Mononuclear cell (primary cell): ENCODE results near the gene CETP. TPM values are rescaled to one million over a fixed set of nuclear protein-coding genes. Genes with fewer than 3 reads are reported as not detected.
"Not testable (repeated sequence)": the region's sequence is repeated elsewhere in the genome, so short reads cannot be mapped to it uniquely, and the experiment has no call there.

ENCODE experiments used
- H3K27me3 ChIP-seq: 2 replicates; pipeline ENCODE4 v1.6.0; 2011; ENCODE audit warnings: low read length, control low read depth; ENCODE audit not compliant: insufficient read depth
- H3K4me1 ChIP-seq: 2 replicates; pipeline ENCODE4 v1.5.1; 2011; ENCODE audit warnings: mild to moderate bottlenecking, low read length, control low read depth; ENCODE audit not compliant: insufficient read depth
- H3K4me3 ChIP-seq: 2 replicates; pipeline ENCODE4 v1.5.1; 2011; ENCODE audit warnings: mild to moderate bottlenecking, low read length, moderate library complexity
- H3K9me3 ChIP-seq: 2 replicates; pipeline ENCODE4 v1.5.1; 2011; ENCODE audit warnings: low read depth, mild to moderate bottlenecking, control low read depth, low read length
- total RNA-seq: library from RNA; depleted of rRNA; stranded (reverse); fragments of >200 nt; gene quantifications from one replicate; pipeline ENCODE4 v1.2.3, GENCODE V29; 2012

Gene CETP
- total RNA-seq, 1 donor: 0.52 TPM

GRCh38 chr16:56964243-56965148 lies 2.7 kb downstream of the CETP start:
- peaks cover 48% of the 10 kb centered on the region for H3K4me1 ChIP-seq
- H3K9me3 ChIP-seq: no peaks in the 10 kb centered on the region
- H3K27me3 ChIP-seq: no peaks in the 10 kb centered on the region
- H3K4me3 ChIP-seq: no peak overlapping the region

GRCh38 chr16:56965149-56966092 lies 3.7 kb downstream of the CETP start:
- no peaks in the 10 kb centered on the region for H3K27me3 ChIP-seq
- H3K4me1 ChIP-seq: peaks cover 47% of the 10 kb centered on the region
- H3K4me3 ChIP-seq: no peak overlapping the region
- no peaks in the 10 kb centered on the region for H3K9me3 ChIP-seq

- H3K9me3 ChIP-seq: no peaks in the 10 kb centered on the region
- no peak overlapping the region for H3K4me3 ChIP-seq
- H3K4me1 ChIP-seq: peaks cover 47% of the 10 kb centered on the region
- no peaks in the 10 kb centered on the region for H3K27me3 ChIP-seq
Observed at GRCh38 chr16:56966093-56966475, 4.3 kb downstream of the CETP start.

GRCh38 chr16:56967733-56968132 lies 6.0 kb downstream of the CETP start:
- H3K4me1 ChIP-seq: peaks cover 41% of the 10 kb centered on the region
- H3K27me3 ChIP-seq: no peaks in the 10 kb centered on the region
- no peak overlapping the region for H3K4me3 ChIP-seq
- no peaks in the 10 kb centered on the region for H3K9me3 ChIP-seq

GRCh38 chr16:56969769-56970168 lies 8.0 kb downstream of the CETP start:
- H3K27me3 ChIP-seq: no peaks in the 10 kb centered on the region
- H3K9me3 ChIP-seq: no peaks in the 10 kb centered on the region
- H3K4me3 ChIP-seq: no peak overlapping the region
- peaks cover 52% of the 10 kb centered on the region for H3K4me1 ChIP-seq

- Histone ChIP-seq H3K27me3 (no peaks in the 10 kb centered on the region), H3K9me3 (no peaks in the 10 kb centered on the region), H3K4me1 (peaks cover 51% of the 10 kb centered on the region), H3K4me3 (no peak overlapping the region)
Observed at GRCh38 chr16:56970934-56971767, 9.4 kb downstream of the CETP start.

GRCh38 chr16:56971768-56972043 lies 10.0 kb downstream of the CETP start:
- Histone ChIP-seq H3K27me3 (no peaks in the 10 kb centered on the region), H3K4me3 (no peak overlapping the region), H3K4me1 (peaks cover 47% of the 10 kb centered on the region), H3K9me3 (no peaks in the 10 kb centered on the region)

GRCh38 chr16:56972403-56973293 lies 10.9 kb downstream of the CETP start:
- Histone ChIP-seq H3K4me3 (no peak overlapping the region), H3K27me3 (no peaks in the 10 kb centered on the region), H3K9me3 (no peaks in the 10 kb centered on the region), H3K4me1 (peaks cover 46% of the 10 kb centered on the region)

GRCh38 chr16:56973294-56973689 lies 11.5 kb downstream of the CETP start:
- Histone ChIP-seq H3K4me3 (no peak overlapping the region), H3K4me1 (peaks cover 46% of the 10 kb centered on the region), H3K9me3 (no peaks in the 10 kb centered on the region), H3K27me3 (no peaks in the 10 kb centered on the region)

- not testable (repeated sequence) for H3K9me3 ChIP-seq, H3K27me3 ChIP-seq, H3K4me3 ChIP-seq
- H3K4me1 ChIP-seq: peaks cover 51% of the 10 kb centered on the region
Observed at GRCh38 chr16:56973899-56974298, 12.1 kb downstream of the CETP start.

- peaks cover 59% of the 10 kb centered on the region for H3K4me1 ChIP-seq
- no peaks in the 10 kb centered on the region for H3K9me3 ChIP-seq
- no peak overlapping the region for H3K4me3 ChIP-seq
- no peaks in the 10 kb centered on the region for H3K27me3 ChIP-seq
Observed at GRCh38 chr16:56974549-56975300, 13.0 kb downstream of the CETP start.

GRCh38 chr16:56975714-56976113 lies 14.0 kb downstream of the CETP start:
- Histone ChIP-seq H3K9me3 (no peaks in the 10 kb centered on the region), H3K4me1 (peaks cover 69% of the 10 kb centered on the region), H3K4me3 (no peak overlapping the region)

GRCh38 chr16:56977216-56977615 lies 15.5 kb downstream of the CETP start:
- peaks cover 79% of the 10 kb centered on the region for H3K4me1 ChIP-seq

More at GRCh38 chr16:56975714-56976113, 14.0 kb downstream of the CETP start:
- no peaks in the 10 kb centered on the region for H3K27me3 ChIP-seq

More at GRCh38 chr16:56977216-56977615, 15.5 kb downstream of the CETP start:
- H3K9me3 ChIP-seq: no peaks in the 10 kb centered on the region
- no peak overlapping the region for H3K4me3 ChIP-seq
- H3K27me3 ChIP-seq: no peaks in the 10 kb centered on the region
